Endothelial cell of umbilical vein (primary cell): Measurements from ENCODE around the gene ADCY9. TPM values are rescaled to one million over a fixed set of nuclear protein-coding genes. Genes with fewer than 3 reads are reported as not detected.

Experiments used
- BruUV-seq: library from RNA; stranded (reverse); fragments of 400-500 nt; replicated peaks from 2 replicates; lab custom pipeline; 2021; lab: Mats Ljungman, UMichigan
- CTCF ChIA-PET: fragments of 300-600, 350-600 bp; sonication (Branson Sonifier 250); formaldehyde crosslinking; loops from one replicate; lab custom pipeline; 2021; ENCODE audit warnings: antibody characterized with exemption, inconsistent platforms; lab: Charles Lee
- POLR2A ChIA-PET: fragments of 300-600, 350-600 bp; sonication (Branson Sonifier 250); formaldehyde crosslinking; loops from one replicate; lab custom pipeline; 2021; ENCODE audit warnings: antibody characterized with exemption, inconsistent platforms; lab: Charles Lee
- DNase-seq: peaks from one replicate; pipeline ENCODE4 v3.0.0-alpha.2; 2011; ENCODE audit warnings: low read depth, low spot score
- FAIRE-seq: peaks from 2 replicates; lab custom pipeline; 2011; peaks lifted over from hg19 to GRCh38; lab: Jason Lieb, UNC
- H2AFZ ChIP-seq: 2 replicates; pipeline ENCODE4 v1.6.0; 2012; ENCODE audit warnings: low read depth, low read length, control low read depth, inconsistent platforms
- H3K27ac ChIP-seq: 2 replicates; pipeline ENCODE4 v1.5.1; 2011; ENCODE audit warnings: low read depth, mild to moderate bottlenecking, control low read depth, low read length, moderate library complexity; ENCODE audit not compliant: insufficient read depth
- H3K27me3 ChIP-seq, 2 experiments: 2 replicates each; pipeline versions ENCODE4 v1.6.0 to v1.6.1; 2011; ENCODE audit warnings: low read length in 2 of 2, mixed read lengths in 1 of 2; ENCODE audit not compliant: control insufficient read depth in 2 of 2, insufficient read depth in 2 of 2
- H3K36me3 ChIP-seq, 2 experiments: 2 replicates in 1 of 2; 3 replicates in 1 of 2; pipeline ENCODE4 v1.5.1; 2011; ENCODE audit warnings: low read length in 2 of 2, mild to moderate bottlenecking in 1 of 2, moderate library complexity in 1 of 2; ENCODE audit not compliant: control insufficient read depth in 2 of 2, insufficient read depth in 2 of 2; ENCODE audit errors: extremely low read depth in 1 of 2
- H3K4me1 ChIP-seq: 3 replicates; pipeline ENCODE4 v1.5.1; 2011; ENCODE audit warnings: mild to moderate bottlenecking, low read length; ENCODE audit not compliant: control insufficient read depth, insufficient read depth; ENCODE audit errors: extremely low read depth
- H3K4me2 ChIP-seq: 2 replicates; pipeline ENCODE4 v1.6.1; 2011; ENCODE audit warnings: low read length, control low read depth, mixed read lengths; ENCODE audit not compliant: insufficient read depth
- H3K4me3 ChIP-seq, 3 experiments: fragments of 200-600 bp in 1 of 3; sonication (generic), shearing (Covaris generic) in 1 of 3; replicated peaks in 1 of 3; 2 replicates each; pipeline ENCODE4 v1.5.1; 2011 to 2016; ENCODE audit warnings: control low read depth in 3 of 3, low read length in 3 of 3, mild to moderate bottlenecking in 2 of 3, inconsistent platforms in 1 of 3, low read depth in 1 of 3, moderate library complexity in 1 of 3; ENCODE audit not compliant: insufficient read depth in 1 of 3
- H3K79me2 ChIP-seq: 2 replicates; pipeline ENCODE4 v1.6.0; 2012; ENCODE audit warnings: low read length, inconsistent platforms; ENCODE audit not compliant: control insufficient read depth, insufficient read depth
- H3K9ac ChIP-seq: replicated peaks from 2 replicates; pipeline ENCODE3; 2011; ENCODE audit warnings: low read length, control low read depth; ENCODE audit not compliant: insufficient read depth; ENCODE audit errors: extremely low read depth
- H3K9me1 ChIP-seq: replicated peaks from 3 replicates; pipeline ENCODE4 v1.6.0; 2011; ENCODE audit warnings: mild to moderate bottlenecking, low read length; ENCODE audit not compliant: control insufficient read depth, insufficient read depth; ENCODE audit errors: extremely low read depth
- H3K9me3 ChIP-seq: replicated peaks from 2 replicates; pipeline ENCODE4 v1.5.1; 2012; ENCODE audit warnings: low read length, inconsistent platforms; ENCODE audit not compliant: control insufficient read depth, insufficient read depth
- H4K20me1 ChIP-seq: replicated peaks from 2 replicates; pipeline ENCODE3; 2011; ENCODE audit warnings: mild to moderate bottlenecking, low read length; ENCODE audit not compliant: control insufficient read depth, insufficient read depth; ENCODE audit errors: extremely low read depth
- CTCF ChIP-seq, 2 donors: IDR thresholded peaks; 1 replicate in 1 of 2; 2 replicates in 1 of 2; pipeline ENCODE4 v1.5.1; 2011; ENCODE audit warnings: low read length in 2 of 2, mild to moderate bottlenecking in 2 of 2, moderate library complexity in 2 of 2, control low read depth in 1 of 2, inconsistent platforms in 1 of 2, low read depth in 1 of 2; ENCODE audit not compliant: insufficient read depth in 1 of 2; ENCODE audit errors: extremely low read depth in 1 of 2
- EZH2 ChIP-seq: IDR thresholded peaks from 2 replicates; pipeline ENCODE4 v1.6.1; 2012; ENCODE audit warnings: borderline replicate concordance, low read depth, mild to moderate bottlenecking, moderate library complexity, low read length, inconsistent platforms; ENCODE audit not compliant: severe bottlenecking
- FOS ChIP-seq: IDR thresholded peaks from 2 replicates; pipeline ENCODE4 v1.6.1; 2011; ENCODE audit warnings: mild to moderate bottlenecking, low read length, moderate library complexity, borderline replicate concordance; ENCODE audit not compliant: insufficient read depth
- GATA2 ChIP-seq: IDR thresholded peaks from 2 replicates; pipeline ENCODE4 v1.7.0; 2011; ENCODE audit warnings: low read depth, mild to moderate bottlenecking, moderate library complexity, mixed read lengths, low read length; ENCODE audit not compliant: insufficient read length, insufficient read depth
- JUN ChIP-seq: IDR thresholded peaks from 2 replicates; pipeline ENCODE4 v1.6.1; 2011; ENCODE audit warnings: borderline replicate concordance, low read depth; ENCODE audit not compliant: insufficient read length, insufficient read depth
- MAX ChIP-seq: IDR thresholded peaks from 2 replicates; pipeline ENCODE4 v1.6.1; 2011; ENCODE audit not compliant: insufficient read depth, insufficient read length
- MYC ChIP-seq: IDR thresholded peaks from one replicate; pipeline ENCODE4 v1.6.1; 2011; ENCODE audit warnings: mild to moderate bottlenecking, low read depth, low read length
- POLR2A ChIP-seq: IDR thresholded peaks from 2 replicates; pipeline ENCODE4 v1.6.1; 2012; ENCODE audit warnings: low read depth, mild to moderate bottlenecking, control low read depth, low read length
- POLR2AphosphoS5 ChIP-seq: IDR thresholded peaks from 2 replicates; pipeline ENCODE4 v1.6.1; 2012; ENCODE audit warnings: low read depth, mild to moderate bottlenecking, control low read depth, low read length, moderate library complexity; ENCODE audit not compliant: insufficient read depth
- dilution Hi-C: fragments of 300-500 bp; cut with MboI; formaldehyde crosslinking; loops from one replicate; pipeline ENCODE4 v1.15.0; 2019; ENCODE audit warnings: low sequenced_read_pairs; ENCODE audit not compliant: extremely low pct_ligation_motif_present
- intact Hi-C: fragments of 100-400 bp; cut with micrococcal nuclease; formaldehyde crosslinking; loops from one replicate; pipeline ENCODE4 v1.10.0; 2022
- polyA plus RNA-seq, 4 experiments: library from polyadenylated mRNA; depleted of rRNA in 3 of 4; stranded (reverse) in 3 of 4; unstranded in 1 of 4; fragments of >200 nt; gene quantifications; 2 replicates each; pipeline versions ENCODE4 v1.2.1 to v1.2.3, GENCODE V29; 2011 to 2012; ENCODE audit warnings: missing spikeins in 1 of 4
- total RNA-seq: library from RNA; stranded (reverse); gene quantifications from 2 replicates; pipeline ENCODE4 v1.2.3, GENCODE V29; 2021

ADCY9 gene
- total and polyA plus RNA-seq, 2 donors (not counting 3 experiments of a cell fraction or from before 2014, with no cell fraction given): 6.8 to 14.0 TPM

GRCh38 chr16:4117250-4117578 is 972 bp upstream of the ADCY9 start:
- H3K36me3 ChIP-seq: no peaks in the 10 kb centered on the region
- peaks cover 13% of the 10 kb centered on the region for H3K4me1 ChIP-seq
- BruUV-seq: no TSS peak
- no peaks in the 10 kb centered on the region for H4K20me1 ChIP-seq
- FAIRE-seq: no peak
- ChIA-PET POLR2A (no interaction called here), CTCF (no interaction called here)
- no peaks in the 10 kb centered on the region for H3K9me3 ChIP-seq
- TF ChIP-seq POLR2A (no peak), GATA2 (no peak), JUN (no peak), MYC (no peak), FOS (no peak), POLR2AphosphoS5 (no peak), MAX (no peak), EZH2 (no peak), CTCF (IDR thresholded peaks at IDR 0.05; ENCODE audit: extremely low read depth in 1 of 2, insufficient read depth in 1 of 2, low read depth in 1 of 2, low read length in 2 of 2) (no peak)
- no peak overlapping the region for H3K4me3 ChIP-seq
- no peak overlapping the region for H3K27ac ChIP-seq
- no peak for DNase-seq
- H3K9me1 ChIP-seq: no peaks in the 10 kb centered on the region
- H3K9ac ChIP-seq: no peak overlapping the region
- intact Hi-C loops: loop anchor here (5.0 kb wide), 1 partner anchor 65 kb away; no protein-coding TSS in a partner anchor
- H3K27me3 ChIP-seq: no peaks in the 10 kb centered on the region
- no peaks in the 10 kb centered on the region for H3K79me2 ChIP-seq
- dilution Hi-C loops: no loop called here
- H2AFZ ChIP-seq: peak overlapping the region; percentile 93
- no peak overlapping the region for H3K4me2 ChIP-seq
